HepG2 (cell line): ENCODE results near the gene SMTN. TPM values are rescaled to one million over a fixed set of nuclear protein-coding genes. Genes with fewer than 3 reads are reported as not detected.

Experiments used
- ATF7-NPFF ChIP-seq: sonication (generic); formaldehyde crosslinking; IDR thresholded peaks from 2 replicates; pipeline ENCODE4 v1.8.1; 2023; ENCODE audit warnings: mild to moderate bottlenecking, low read depth, missing genetic modification reagents, moderate library complexity
- MAX ChIP-seq: IDR thresholded peaks from 2 replicates; pipeline ENCODE4 v1.6.1; 2012; ENCODE audit warnings: inconsistent platforms
- NFE2L1 ChIP-seq: sonication (generic); formaldehyde crosslinking; IDR thresholded peaks from 2 replicates; pipeline ENCODE4 v1.4.0; 2020; ENCODE audit warnings: missing genetic modification reagents, mild to moderate bottlenecking, borderline replicate concordance
- PHF20 ChIP-seq: sonication (generic); formaldehyde crosslinking; IDR thresholded peaks from 2 replicates; pipeline ENCODE4 v1.5.0; 2020; ENCODE audit warnings: mild to moderate bottlenecking, missing genetic modification reagents
- polyA plus RNA-seq, 8 experiments: library from polyadenylated mRNA; depleted of rRNA in 3 of 8; stranded (reverse) in 7 of 8; unstranded in 1 of 8; fragments of >200 nt; fragmentation: Illumina TruSeq in 4 of 8; extraction: Trizol in 4 of 8; gene quantifications; 2 replicates each; pipeline versions ENCODE4 v1.2.1 to v1.2.3, GENCODE V29; 2011 to 2016; ENCODE audit warnings: low read depth in 4 of 8, missing spikeins in 1 of 8, mixed read lengths in 1 of 8; ENCODE audit not compliant: insufficient read depth in 1 of 8
- total RNA-seq, 5 experiments: library from RNA; depleted of rRNA; stranded (reverse); fragments of >200 nt; fragmentation: Illumina TruSeq; extraction: Trizol; gene quantifications; 2 replicates each; pipeline ENCODE4 v1.2.3, GENCODE V29; 2016; ENCODE audit warnings: low read depth in 1 of 5
- TF ChIP-seq, protein P1 (sequence below): sonication (generic); formaldehyde crosslinking; IDR thresholded peaks from 2 replicates; pipeline ENCODE4 v1.4.0; 2020; ENCODE audit warnings: mild to moderate bottlenecking, missing genetic modification reagents
- TF ChIP-seq, protein P2 (sequence below), 2 experiments: sonication (generic) in 1 of 2; formaldehyde crosslinking in 1 of 2; IDR thresholded peaks; 2 replicates each; pipeline versions ENCODE4 v1.4.0 to v1.6.1; 2016 to 2020; ENCODE audit warnings: borderline replicate concordance in 1 of 2, low read depth in 1 of 2, mild to moderate bottlenecking in 1 of 2, missing genetic modification reagents in 1 of 2

SMTN gene
- total and polyA plus RNA-seq, 2 of the 13 experiments (the other 11 are each of a cell fraction or from before 2014, with no cell fraction given), result 14.7 to 26.1 TPM

GRCh38 chr22:31080848-31081649 is at the start of gene SMTN (continued):
- TF ChIP-seq ATF7-NPFF (CRISPR knock-in tag) (no peak), PHF20 (CRISPR knock-in tag) (peak; percentile 8; the same call in 1 of the 2 replicates), MAX (peak; percentile 26; the same call in 1 of the 2 replicates), NFE2L1 (CRISPR knock-in tag) (0 out of 2 replicates have a peak, but pooled peaks have one; percentile 47)
- TF ChIP-seq, protein P1, sequence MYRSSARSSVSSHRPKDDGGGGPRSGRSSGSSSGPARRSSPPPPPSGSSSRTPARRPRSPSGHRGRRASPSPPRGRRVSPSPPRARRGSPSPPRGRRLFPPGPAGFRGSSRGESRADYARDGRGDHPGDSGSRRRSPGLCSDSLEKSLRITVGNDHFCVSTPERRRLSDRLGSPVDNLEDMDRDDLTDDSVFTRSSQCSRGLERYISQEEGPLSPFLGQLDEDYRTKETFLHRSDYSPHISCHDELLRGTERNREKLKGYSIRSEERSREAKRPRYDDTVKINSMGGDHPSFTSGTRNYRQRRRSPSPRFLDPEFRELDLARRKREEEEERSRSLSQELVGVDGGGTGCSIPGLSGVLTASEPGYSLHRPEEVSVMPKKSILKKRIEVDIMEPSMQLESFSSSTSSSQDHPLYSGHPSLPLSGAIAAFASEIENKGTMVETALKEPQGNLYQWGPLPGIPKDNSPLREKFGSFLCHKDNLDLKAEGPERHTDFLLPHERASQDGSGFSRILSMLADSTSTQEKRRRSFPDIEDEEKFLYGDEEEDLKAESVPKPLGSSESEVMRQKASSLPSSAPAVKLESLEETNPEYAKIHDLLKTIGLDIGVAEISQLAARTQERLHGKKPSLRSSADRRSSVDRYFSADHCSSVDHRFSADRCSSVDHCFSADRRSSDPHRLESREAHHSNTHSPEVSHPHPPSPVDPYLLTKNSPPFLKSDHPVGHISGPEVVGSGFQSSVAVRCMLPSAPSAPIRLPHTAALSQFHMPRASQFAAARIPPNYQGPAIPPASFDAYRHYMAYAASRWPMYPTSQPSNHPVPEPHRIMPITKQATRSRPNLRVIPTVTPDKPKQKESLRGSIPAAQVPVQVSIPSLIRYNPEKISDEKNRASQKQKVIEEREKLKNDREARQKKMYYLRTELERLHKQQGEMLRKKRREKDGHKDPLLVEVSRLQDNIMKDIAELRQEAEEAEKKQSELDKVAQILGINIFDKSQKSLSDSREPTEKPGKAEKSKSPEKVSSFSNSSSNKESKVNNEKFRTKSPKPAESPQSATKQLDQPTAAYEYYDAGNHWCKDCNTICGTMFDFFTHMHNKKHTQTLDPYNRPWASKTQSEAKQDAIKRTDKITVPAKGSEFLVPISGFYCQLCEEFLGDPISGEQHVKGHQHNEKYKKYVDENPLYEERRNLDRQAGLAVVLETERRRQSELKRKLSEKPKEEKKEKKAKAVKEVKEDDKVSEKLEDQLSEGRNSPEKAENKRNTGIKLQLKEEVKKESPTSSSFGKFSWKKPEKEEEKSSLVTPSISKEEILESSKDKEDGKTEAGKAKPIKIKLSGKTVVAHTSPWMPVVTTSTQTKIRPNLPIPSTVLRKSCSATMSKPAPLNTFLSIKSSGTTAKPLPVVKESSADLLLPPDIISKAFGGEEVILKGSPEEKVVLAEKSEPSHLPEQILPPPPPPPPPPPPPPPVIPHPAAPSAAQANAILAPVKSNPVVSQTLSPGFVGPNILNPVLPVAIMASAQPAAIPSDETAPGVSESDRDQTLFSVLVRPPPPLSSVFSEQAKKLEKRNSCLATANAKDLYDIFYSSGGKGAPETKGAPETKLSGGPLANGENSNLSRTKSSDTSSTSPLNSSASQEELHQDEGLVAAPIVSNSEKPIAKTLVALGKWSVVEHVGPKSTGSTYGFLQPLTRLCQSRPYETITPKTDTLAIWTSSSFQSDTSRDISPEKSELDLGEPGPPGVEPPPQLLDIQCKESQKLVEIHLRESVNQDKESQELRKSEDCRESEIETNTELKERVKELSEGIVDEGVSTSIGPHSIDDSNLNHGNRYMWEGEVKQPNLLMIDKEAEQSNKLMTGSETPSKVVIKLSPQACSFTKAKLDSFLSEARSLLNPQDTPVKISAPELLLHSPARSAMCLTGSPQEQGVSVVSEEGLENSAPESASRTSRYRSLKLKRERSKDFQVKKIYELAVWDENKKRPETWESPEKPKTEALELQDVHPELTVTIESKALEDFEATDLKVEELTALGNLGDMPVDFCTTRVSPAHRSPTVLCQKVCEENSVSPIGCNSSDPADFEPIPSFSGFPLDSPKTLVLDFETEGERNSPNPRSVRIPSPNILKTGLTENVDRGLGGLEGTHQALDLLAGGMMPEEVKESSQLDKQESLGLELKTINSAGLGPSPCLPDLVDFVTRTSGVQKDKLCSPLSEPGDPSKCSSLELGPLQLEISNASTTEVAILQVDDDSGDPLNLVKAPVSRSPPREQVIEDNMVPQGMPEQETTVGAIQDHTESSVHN (CRISPR knock-in tag), result peak; percentile 61; the same call in 1 of the 2 replicates
- TF ChIP-seq, protein P2, sequence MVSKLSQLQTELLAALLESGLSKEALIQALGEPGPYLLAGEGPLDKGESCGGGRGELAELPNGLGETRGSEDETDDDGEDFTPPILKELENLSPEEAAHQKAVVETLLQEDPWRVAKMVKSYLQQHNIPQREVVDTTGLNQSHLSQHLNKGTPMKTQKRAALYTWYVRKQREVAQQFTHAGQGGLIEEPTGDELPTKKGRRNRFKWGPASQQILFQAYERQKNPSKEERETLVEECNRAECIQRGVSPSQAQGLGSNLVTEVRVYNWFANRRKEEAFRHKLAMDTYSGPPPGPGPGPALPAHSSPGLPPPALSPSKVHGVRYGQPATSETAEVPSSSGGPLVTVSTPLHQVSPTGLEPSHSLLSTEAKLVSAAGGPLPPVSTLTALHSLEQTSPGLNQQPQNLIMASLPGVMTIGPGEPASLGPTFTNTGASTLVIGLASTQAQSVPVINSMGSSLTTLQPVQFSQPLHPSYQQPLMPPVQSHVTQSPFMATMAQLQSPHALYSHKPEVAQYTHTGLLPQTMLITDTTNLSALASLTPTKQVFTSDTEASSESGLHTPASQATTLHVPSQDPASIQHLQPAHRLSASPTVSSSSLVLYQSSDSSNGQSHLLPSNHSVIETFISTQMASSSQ (IDR thresholded peaks at IDR 0.05; ENCODE audit: low read depth), result no peak
- TF ChIP-seq, protein P2 (CRISPR knock-in tag; IDR thresholded peaks at IDR 0.05; ENCODE audit: borderline replicate concordance), result 0 out of 2 replicates have a peak, but pooled peaks have one; percentile 9
